Mesenchymal stem cell (in vitro differentiated cells and primary cell): ENCODE measurements around the gene HDAC4.

Experiments used
- DNase-seq: peaks from one replicate; pipeline ENCODE4 v3.0.0-alpha.2; 2013
- H2AFZ ChIP-seq: one replicate; pipeline ENCODE4 v1.6.1; 2013; ENCODE audit warnings: low read depth, mild to moderate bottlenecking, control low read depth, inconsistent platforms, low read length, moderate library complexity
- H2AK5ac ChIP-seq: 2 replicates; pipeline ENCODE4 v1.6.1; 2013; ENCODE audit warnings: low read length, moderate library complexity, mild to moderate bottlenecking, inconsistent platforms; ENCODE audit not compliant: severe bottlenecking
- H2BK120ac ChIP-seq: one replicate; pipeline ENCODE4 v1.6.1; 2013; ENCODE audit warnings: low read depth, mild to moderate bottlenecking, inconsistent platforms, low read length, moderate library complexity
- H2BK12ac ChIP-seq, 2 experiments: one replicate each; pipeline ENCODE4 v1.6.1; 2013; ENCODE audit warnings: inconsistent platforms in 2 of 2, low read length in 2 of 2, mild to moderate bottlenecking in 2 of 2, moderate library complexity in 2 of 2, control low read depth in 1 of 2
- H2BK15ac ChIP-seq: one replicate; pipeline ENCODE4 v1.6.1; 2013; ENCODE audit warnings: mild to moderate bottlenecking, low read depth, inconsistent platforms; ENCODE audit not compliant: poor library complexity, severe bottlenecking
- H2BK5ac ChIP-seq: 2 replicates; pipeline ENCODE4 v1.6.1; 2013; ENCODE audit warnings: low read depth, mild to moderate bottlenecking, low read length, control low read depth, inconsistent platforms; ENCODE audit not compliant: poor library complexity, severe bottlenecking
- H3K14ac ChIP-seq, 2 experiments: one replicate each; pipeline ENCODE4 v1.6.1; 2013; ENCODE audit warnings: inconsistent platforms in 2 of 2, low read length in 2 of 2, control low read depth in 1 of 2, mild to moderate bottlenecking in 1 of 2, moderate library complexity in 1 of 2
- H3K18ac ChIP-seq, 2 experiments: one replicate each; pipeline ENCODE4 v1.6.1; 2013; ENCODE audit warnings: inconsistent platforms in 2 of 2, low read length in 2 of 2, control low read depth in 1 of 2, low read depth in 1 of 2, mild to moderate bottlenecking in 1 of 2
- H3K23ac ChIP-seq, 2 experiments: one replicate each; pipeline ENCODE4 v1.6.1; 2013; ENCODE audit warnings: inconsistent platforms in 2 of 2, low read length in 2 of 2, mild to moderate bottlenecking in 2 of 2, moderate library complexity in 2 of 2, control low read depth in 1 of 2
- H3K27ac ChIP-seq: 2 replicates; pipeline ENCODE4 v1.5.1; 2013; ENCODE audit warnings: mild to moderate bottlenecking, moderate library complexity, low read length, control low read depth, inconsistent platforms; ENCODE audit not compliant: poor library complexity, severe bottlenecking
- H3K27me3 ChIP-seq, 2 experiments: 2 replicates each; pipeline versions ENCODE4 v1.6.1 to v1.7.0; 2013; ENCODE audit warnings: low read length in 2 of 2, mild to moderate bottlenecking in 2 of 2, moderate library complexity in 2 of 2, control low read depth in 1 of 2, inconsistent platforms in 1 of 2; ENCODE audit not compliant: control insufficient read depth in 1 of 2, insufficient read depth in 1 of 2
- H3K36me3 ChIP-seq, 2 experiments: 2 replicates each; pipeline versions ENCODE4 v1.6.1 to v1.7.0; 2013; ENCODE audit warnings: low read length in 2 of 2, control low read depth in 1 of 2, inconsistent platforms in 1 of 2, low read depth in 1 of 2, mild to moderate bottlenecking in 1 of 2; ENCODE audit not compliant: insufficient read depth in 2 of 2, control insufficient read depth in 1 of 2
- H3K4ac ChIP-seq, 2 experiments: one replicate each; pipeline ENCODE4 v1.6.1; 2013; ENCODE audit warnings: inconsistent platforms in 2 of 2, low read length in 2 of 2, mild to moderate bottlenecking in 2 of 2, moderate library complexity in 2 of 2, control low read depth in 1 of 2, low read depth in 1 of 2
- H3K4me1 ChIP-seq: 2 replicates; pipeline ENCODE4 v1.6.1; 2013; ENCODE audit warnings: low read depth, low read length, control low read depth; ENCODE audit not compliant: control insufficient read depth, insufficient read depth
- H3K4me2 ChIP-seq: 2 replicates; pipeline ENCODE4 v1.6.1; 2013; ENCODE audit warnings: low read length, mild to moderate bottlenecking, inconsistent platforms; ENCODE audit not compliant: poor library complexity, severe bottlenecking
- H3K4me3 ChIP-seq, 2 experiments: 2 replicates each; pipeline versions ENCODE4 v1.5.1 to v1.7.0; 2013; ENCODE audit warnings: low read length in 2 of 2, mild to moderate bottlenecking in 2 of 2, control low read depth in 1 of 2, low read depth in 1 of 2; ENCODE audit not compliant: insufficient read depth in 1 of 2
- H3K79me1 ChIP-seq: replicated peaks from 2 replicates; pipeline ENCODE4 v1.6.1; 2013; ENCODE audit warnings: mild to moderate bottlenecking, control low read depth, low read length, inconsistent platforms; ENCODE audit not compliant: poor library complexity, severe bottlenecking
- H3K9ac ChIP-seq: 2 replicates; pipeline ENCODE4 v1.7.0; 2013; ENCODE audit warnings: mild to moderate bottlenecking, low read length, moderate library complexity
- H3K9me3 ChIP-seq: 2 replicates; pipeline ENCODE4 v1.7.0; 2013; ENCODE audit warnings: mild to moderate bottlenecking, low read length; ENCODE audit not compliant: control insufficient read depth
- H4K8ac ChIP-seq: one replicate; pipeline ENCODE4 v1.6.1; 2013; ENCODE audit warnings: inconsistent platforms, mild to moderate bottlenecking, low read length, moderate library complexity
- H4K91ac ChIP-seq: one replicate; pipeline ENCODE4 v1.6.1; 2013; ENCODE audit warnings: mild to moderate bottlenecking, low read length, inconsistent platforms
- WGBS: methylation state at CpG from one replicate; pipeline ENCODE4 v1.1.7; 2013; ENCODE audit warnings: mixed read lengths; 5-methylcytosine and 5-hydroxymethylcytosine counted together

Gene HDAC4

GRCh38 chr2:239118675-239119211 is 282.1 kb downstream of the HDAC4 start:
- WGBS: 97% methylated on average over 18 of the region's 18 CpGs
- Histone ChIP-seq H3K18ac (no peak overlapping the region), H3K9ac (no peak overlapping the region), H3K4me1 (peaks cover 42% of the 10 kb centered on the region), H3K36me3 (peaks cover 0 to 29% of the 10 kb centered on the region in 2 experiments), H2BK5ac (no peak overlapping the region), H2BK120ac (no peak overlapping the region), H3K27ac (no peak overlapping the region), H3K4me2 (no peak overlapping the region), H3K4ac (no peak overlapping the region), H4K8ac (no peak overlapping the region), H2BK15ac (no peak overlapping the region), H3K14ac (no peak overlapping the region), H4K91ac (no peak overlapping the region), H2BK12ac (no peak overlapping the region), H3K9me3 (no peaks in the 10 kb centered on the region), H2AFZ (no peak overlapping the region), H3K23ac (no peak overlapping the region), H3K4me3 (no peak overlapping the region), H2AK5ac (no peak overlapping the region), H3K27me3 (no peaks in the 10 kb centered on the region), H3K79me1 (peaks cover 1% of the 10 kb centered on the region)
- no peak for DNase-seq

GRCh38 chr2:239118264-239118663 is 282.6 kb downstream of the HDAC4 start:
- no peak overlapping the region for H2BK5ac ChIP-seq
- no peaks in the 10 kb centered on the region for H3K27me3 ChIP-seq
- H3K4me3 ChIP-seq: no peak overlapping the region
- H2AFZ ChIP-seq: no peak overlapping the region
- H2BK15ac ChIP-seq: no peak overlapping the region
- no peak overlapping the region for H4K8ac ChIP-seq
- H3K4me2 ChIP-seq: no peak overlapping the region
- H4K91ac ChIP-seq: no peak overlapping the region
- no peak overlapping the region for H2BK120ac ChIP-seq
- H3K23ac ChIP-seq: no peak overlapping the region
- no peak overlapping the region for H2AK5ac ChIP-seq
- no peak overlapping the region for H3K18ac ChIP-seq
- H3K14ac ChIP-seq: no peak overlapping the region
- H3K9ac ChIP-seq: no peak overlapping the region
- H3K9me3 ChIP-seq: no peaks in the 10 kb centered on the region
- peaks cover 0 to 24% of the 10 kb centered on the region in 2 experiments for H3K36me3 ChIP-seq
- no peaks in the 10 kb centered on the region for H3K79me1 ChIP-seq
- no peak for DNase-seq
- no peak overlapping the region for H3K4ac ChIP-seq
- no peak overlapping the region for H3K27ac ChIP-seq
- 91% methylated on average over 26 of the region's 26 CpGs for WGBS
- H3K4me1 ChIP-seq: peaks cover 45% of the 10 kb centered on the region
- no peak overlapping the region for H2BK12ac ChIP-seq

- Histone ChIP-seq H3K79me1 (no peaks in the 10 kb centered on the region), H3K27ac (no peak overlapping the region), H3K4me1 (peaks cover 48% of the 10 kb centered on the region), H2BK120ac (no peak overlapping the region), H3K18ac (no peak overlapping the region), H3K4me3 (no peak overlapping the region), H3K36me3 (peaks cover 0 to 22% of the 10 kb centered on the region in 2 experiments), H2AFZ (no peak overlapping the region), H3K9ac (no peak overlapping the region), H3K4me2 (no peak overlapping the region), H2AK5ac (no peak overlapping the region), H4K8ac (no peak overlapping the region), H3K4ac (no peak overlapping the region), H4K91ac (no peak overlapping the region), H2BK12ac (no peak overlapping the region), H3K9me3 (no peaks in the 10 kb centered on the region), H3K14ac (peak overlapping the region in 1 of 2 experiments; percentile 49), H3K27me3 (no peaks in the 10 kb centered on the region), H3K23ac (no peak overlapping the region), H2BK5ac (no peak overlapping the region), H2BK15ac (no peak overlapping the region)
- WGBS: 94% methylated on average over 18 of the region's 18 CpGs
- DNase-seq: no peak
Measured at GRCh38 chr2:239117831-239118230, 283.0 kb downstream of the HDAC4 start.

GRCh38 chr2:239116456-239117246 is 284.2 kb downstream of the HDAC4 start:
- Histone ChIP-seq H3K79me1 (no peaks in the 10 kb centered on the region), H3K27ac (no peak overlapping the region), H3K9me3 (no peaks in the 10 kb centered on the region), H2AK5ac (no peak overlapping the region), H3K9ac (no peak overlapping the region), H4K8ac (no peak overlapping the region), H3K23ac (no peak overlapping the region), H3K14ac (peak overlapping the region in 1 of 2 experiments; percentile 5), H3K36me3 (peaks cover 0 to 16% of the 10 kb centered on the region in 2 experiments), H3K27me3 (no peaks in the 10 kb centered on the region), H2BK120ac (no peak overlapping the region), H3K18ac (no peak overlapping the region), H2AFZ (no peak overlapping the region), H2BK15ac (no peak overlapping the region), H2BK5ac (no peak overlapping the region), H2BK12ac (no peak overlapping the region), H3K4me3 (no peak overlapping the region), H4K91ac (no peak overlapping the region), H3K4me1 (peaks cover 58% of the 10 kb centered on the region), H3K4me2 (no peak overlapping the region), H3K4ac (no peak overlapping the region)
- DNase-seq: peak; percentile 26
- 91% methylated on average over 25 of the region's 25 CpGs for WGBS
